GM04504 (cell line): Measurements from ENCODE around the gene AKAP8.

Source experiments
- DNase-seq: peaks from one replicate; pipeline ENCODE4 v3.0.0-alpha.2; 2012; ENCODE audit warnings: low read depth

The AKAP8 gene

DNA sequence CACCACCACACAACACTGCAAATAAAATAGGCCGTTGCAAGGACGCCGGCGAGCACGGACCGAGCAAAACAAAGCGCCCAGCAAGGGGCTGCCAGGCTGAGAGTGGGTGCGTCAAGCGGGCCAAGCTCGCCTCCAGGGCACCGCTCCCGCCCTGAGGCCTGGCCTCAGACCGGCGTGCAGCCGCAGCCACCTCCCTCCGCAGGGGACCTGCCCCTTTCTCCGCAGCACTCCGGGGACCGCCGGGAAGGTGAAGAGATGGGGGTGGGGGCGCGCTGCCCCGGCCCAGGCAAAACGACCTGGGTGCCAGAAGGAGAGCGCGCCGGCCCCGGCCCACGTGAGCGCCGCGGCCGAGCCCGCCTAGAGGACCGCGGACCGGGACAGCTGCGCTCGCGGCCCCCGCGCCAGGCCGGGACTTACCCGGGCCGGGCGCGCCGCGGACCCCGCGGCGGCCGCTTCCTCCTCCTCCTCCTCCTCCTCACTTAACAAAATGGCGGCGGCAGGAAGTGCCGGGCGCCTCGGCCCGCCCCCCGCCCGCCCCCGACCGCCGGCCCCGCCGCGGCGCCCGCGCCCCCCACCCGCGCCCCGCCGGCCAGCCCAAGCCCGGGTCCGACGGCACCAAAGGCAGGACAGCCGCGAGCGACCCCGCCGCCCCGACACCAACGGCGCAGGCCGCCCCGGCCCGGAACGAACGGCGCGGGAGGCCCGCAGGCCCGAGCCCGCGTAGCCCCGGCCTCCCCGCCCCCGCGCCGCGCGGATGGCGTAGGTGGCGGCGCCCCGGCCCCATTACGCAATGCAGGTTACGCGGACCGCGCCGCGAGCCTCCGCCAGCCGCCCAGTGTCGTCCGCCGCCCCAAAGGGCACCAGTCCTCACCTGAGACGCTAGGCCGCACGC lies 47.9 kb downstream of the AKAP8 start:
- no peak for DNase-seq

DNA sequence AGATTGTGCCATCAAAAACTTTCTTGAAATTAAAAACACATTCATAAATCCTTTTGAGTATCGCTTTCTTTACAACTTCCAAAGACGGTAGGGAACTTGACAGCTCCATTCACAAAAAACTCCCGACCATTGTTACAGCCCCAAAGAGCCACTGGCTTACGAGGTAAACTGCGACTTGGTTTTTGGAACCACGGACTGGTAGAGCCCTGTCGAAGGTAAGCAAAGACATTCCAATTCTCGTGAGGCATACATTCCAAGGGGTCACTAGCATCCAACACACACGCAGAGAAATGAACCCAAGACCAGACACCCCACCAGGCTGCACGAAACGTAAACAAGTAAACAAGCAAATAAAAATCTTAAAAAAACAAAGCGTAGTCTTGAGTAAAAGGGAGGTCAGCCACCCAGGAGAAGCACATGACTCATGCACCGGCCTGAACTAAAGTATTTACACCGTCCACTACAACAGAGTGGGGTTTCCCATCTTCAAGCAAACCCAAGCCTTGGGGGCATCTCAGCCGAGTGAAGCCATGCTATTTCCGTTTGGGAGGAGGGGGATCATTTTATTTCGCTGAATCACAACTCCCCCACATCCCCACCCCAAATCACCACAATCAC lies 48.7 kb downstream of the AKAP8 start:
- no peak for DNase-seq

DNA sequence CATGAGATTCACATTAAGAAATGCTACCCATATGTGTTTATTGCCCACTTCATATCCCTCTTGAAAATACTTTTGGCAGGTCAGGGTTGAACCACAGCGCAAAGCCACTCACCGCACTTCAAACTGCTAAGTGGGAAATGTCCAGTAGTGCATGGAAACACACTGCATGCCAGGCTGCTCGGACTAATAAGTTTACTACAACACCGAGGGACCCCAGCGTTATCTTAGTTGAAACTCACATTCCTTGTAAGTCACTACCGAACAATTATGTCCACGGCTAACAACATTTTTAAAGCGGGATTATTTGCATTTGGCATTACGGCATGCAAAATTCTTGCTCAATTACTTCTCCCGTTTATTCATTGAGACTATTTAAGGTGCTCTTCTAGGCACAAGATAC lies 51.3 kb downstream of the AKAP8 start:
- no peak for DNase-seq

DNA sequence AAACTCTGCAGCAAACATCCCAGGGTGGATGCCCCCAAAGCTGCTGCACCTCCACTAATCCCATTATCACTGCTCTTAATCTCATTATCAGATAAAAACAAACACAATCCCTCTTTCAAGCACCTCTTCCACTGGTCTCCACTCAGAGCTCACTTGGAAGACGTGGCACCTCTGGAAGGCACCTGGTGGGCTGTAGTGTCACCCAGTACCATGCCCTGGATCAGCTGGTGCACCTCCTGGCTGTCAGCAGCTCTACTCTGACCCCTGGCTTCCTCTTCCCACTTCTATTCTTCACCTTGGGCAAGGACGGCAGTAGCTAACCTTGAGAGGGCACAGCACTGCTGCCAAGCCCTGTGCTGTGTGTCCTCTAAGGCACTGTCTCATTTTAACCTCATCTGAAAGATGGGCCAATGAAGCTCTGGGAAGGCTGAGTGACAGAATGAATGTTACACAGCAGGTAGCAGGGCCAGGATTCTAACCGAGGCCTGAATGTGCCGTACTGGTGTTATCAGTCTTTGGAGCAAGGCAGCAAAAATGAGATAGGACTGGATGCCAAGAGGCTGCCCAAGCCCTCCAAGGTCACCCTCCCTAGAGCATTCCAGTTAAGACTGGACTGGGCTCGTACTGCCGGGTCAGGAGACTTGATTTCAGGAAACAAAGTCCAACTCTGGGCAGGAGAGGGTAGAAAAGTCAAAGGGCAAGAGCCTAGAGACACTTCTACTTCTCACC lies 54.6 kb downstream of the AKAP8 start:
- no peak for DNase-seq

DNA sequence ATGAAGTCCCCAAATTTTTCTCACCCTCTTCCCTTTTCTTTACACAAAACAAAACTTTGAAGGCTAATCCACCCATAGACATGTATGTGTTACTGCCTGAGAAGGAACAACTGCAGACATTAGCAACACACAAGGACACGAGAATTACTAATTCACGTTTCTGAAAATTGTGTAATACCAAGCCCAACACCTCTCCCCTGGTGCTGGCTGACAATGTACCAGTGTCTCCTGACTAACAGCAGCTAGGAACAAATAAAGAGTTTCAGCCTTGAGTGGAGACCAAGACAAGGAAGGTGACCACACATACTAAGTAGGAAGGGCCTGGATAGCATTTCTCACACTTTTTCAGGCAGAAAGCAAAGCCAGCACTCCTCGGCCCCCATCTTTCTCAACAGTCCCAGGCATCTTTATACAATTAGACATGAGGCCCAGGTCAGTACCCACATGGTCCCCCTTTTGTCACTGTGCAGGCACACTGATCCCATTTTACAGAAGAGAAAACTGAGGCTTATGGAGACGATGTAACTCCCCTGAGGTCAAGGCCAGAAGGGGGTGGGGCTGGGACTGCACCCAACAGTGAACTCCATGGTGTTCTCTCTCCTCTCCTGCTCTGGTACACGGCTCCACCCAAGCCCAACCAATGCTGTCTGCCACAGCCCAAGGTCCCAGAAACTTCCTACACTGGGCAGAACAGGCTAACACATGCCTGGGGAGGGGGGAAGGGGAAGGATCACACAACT lies 55.9 kb downstream of the AKAP8 start:
- DNase-seq, result no peak

DNA sequence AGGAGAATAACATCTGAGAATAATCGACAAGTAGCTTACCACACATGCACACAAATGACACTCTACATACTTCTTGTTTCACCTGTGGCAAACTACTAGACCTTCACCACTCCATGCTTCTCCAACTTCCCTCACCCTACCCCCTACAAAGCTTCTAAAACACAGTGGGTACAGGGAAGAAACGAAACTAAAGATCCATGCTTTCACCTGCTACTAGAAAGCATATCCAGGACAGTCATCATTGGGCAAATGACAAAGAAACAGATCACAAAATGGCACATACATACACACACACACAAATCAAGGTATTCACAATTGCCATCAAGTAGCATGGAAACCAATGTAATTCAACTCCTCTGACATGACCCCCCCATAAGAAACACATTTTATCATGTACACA lies 57.8 kb downstream of the AKAP8 start:
- no peak for DNase-seq

DNA sequence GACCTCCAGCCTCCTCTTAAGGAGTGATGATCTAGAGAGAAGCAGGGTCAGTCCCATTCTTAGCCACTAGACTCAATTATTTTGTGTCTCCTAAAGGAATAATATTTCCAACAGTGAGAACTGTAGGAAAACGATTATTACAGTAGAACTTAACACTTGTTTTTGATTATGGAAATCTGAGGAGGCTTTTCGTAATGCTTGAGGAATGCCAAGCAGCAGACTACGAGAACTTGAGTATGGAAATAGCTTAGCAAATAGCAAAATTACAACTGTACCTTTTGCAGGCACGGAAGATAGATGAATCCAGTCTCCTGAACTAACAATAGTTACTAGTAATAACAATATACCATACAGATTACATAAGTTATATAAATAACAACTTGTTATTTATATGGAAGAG lies 59.5 kb downstream of the AKAP8 start:
- DNase-seq, result no peak

DNA sequence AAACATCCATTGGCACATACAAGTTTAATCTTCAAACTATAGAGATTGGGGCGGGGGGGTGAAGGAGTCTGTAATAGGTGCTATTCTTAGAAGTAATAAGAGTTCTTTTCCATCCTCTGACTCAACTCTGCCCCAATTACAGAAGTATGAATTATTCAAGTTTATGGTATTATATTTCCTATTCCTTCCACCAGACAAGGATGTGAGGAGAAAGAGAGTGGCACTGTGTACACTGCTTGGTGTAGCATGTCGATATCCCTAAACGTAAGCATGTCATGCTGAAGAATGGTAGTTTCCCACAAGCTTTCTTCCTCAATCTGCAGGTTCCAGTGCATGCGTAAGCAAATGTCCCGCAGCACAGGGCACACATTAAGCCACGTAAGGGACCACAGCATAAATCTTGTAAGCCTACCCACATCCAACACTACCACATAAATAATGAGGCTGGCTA lies 61.3 kb downstream of the AKAP8 start:
- no peak for DNase-seq

DNA sequence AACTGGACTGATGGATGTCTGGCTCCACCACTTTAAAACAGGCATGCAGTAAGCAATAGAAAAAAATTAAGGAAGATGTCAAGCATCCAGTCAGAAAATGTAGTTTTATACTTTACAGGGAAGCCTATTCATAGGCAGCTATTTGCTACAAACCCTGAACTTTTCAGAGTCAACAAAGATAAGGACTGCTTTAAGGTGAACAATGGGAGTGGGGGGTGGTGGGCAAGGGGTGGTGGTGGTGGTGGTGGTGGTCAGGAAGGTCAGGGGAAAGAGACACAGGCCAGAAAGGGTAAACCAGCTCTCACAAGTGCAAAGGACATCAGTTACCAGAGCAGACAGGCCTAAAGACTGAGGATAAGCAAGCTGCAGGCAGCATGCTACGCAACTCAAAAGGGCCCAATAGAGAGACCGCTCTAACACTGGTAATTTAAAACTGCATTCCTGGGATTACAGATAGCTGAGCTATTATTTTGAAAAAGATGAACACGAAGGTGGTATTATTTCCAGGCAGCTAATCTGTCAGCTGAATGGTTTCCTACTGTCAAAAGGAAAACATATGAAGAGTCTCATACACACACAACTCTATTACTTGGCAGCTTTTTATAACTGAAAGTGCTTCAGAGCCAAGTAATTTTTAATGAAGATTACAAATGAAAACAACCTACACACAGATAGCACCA lies 62.1 kb downstream of the AKAP8 start:
- DNase-seq, result no peak

DNA sequence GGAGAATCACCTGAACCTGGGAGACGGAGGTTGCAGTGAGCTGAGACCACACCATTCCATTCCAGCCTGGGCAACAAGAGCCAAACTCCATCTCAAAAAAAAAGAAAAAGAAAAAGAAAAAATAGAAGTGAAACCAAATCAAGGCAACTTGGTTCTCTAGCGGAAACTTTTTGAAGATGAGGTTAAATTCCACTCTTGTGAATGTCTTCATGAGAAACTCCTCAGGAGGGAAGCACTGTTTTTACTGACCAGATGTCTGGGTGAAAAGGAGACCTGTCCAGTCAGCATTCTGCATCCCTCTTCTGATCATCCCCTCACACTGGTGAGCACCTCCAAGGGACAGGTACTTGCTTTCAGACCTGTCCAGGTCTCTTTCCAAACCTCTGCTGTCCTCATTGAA lies 63.1 kb downstream of the AKAP8 start:
- DNase-seq, result no peak

DNA sequence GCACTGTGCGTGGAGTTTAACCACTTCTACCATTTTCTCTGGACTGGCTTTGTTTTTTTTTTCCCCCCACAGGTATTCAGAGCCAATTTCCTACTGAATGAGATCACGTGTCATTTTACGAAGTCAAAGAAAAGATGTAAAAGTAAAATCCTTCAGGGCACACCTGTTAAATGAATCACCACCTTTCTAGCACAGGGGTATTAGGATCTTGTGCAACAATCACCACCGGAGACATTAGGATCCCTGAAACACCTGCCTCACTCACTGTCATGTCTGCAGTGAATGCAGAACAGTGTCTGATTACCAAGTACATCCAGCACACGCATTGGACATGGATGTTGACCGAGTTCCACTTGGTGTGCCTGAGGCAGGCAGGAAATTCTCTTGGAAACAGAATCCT lies 64.5 kb downstream of the AKAP8 start:
- DNase-seq, result no peak

DNA sequence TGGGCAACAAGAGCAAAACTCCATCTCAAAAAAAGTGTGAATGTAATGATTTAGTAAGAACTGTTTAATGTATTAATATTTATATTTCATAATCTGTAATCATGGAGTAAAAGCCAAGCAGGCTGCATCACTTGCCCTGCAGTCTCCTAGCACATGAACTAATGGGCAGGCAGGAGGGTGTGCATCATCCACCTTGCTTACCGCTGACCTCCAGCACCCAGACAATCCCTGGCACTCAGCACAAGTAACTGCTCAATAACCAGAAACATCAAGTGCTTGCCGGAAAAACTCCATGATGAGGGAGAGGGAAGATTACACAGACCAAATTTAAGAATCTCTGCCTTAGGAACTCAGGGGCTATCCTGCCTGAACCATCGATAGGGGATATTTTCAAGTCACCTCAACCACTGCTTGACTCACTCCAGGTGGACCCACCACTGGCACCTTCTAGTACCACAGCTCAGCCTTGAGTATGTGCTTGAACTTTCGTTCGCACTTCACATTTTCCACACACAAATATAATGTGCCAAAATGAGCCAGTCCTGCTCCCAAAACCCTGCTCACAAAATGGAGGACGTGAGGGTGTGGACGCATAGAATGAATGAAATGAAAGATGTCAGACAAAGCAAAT lies 65.8 kb downstream of the AKAP8 start:
- no peak for DNase-seq

DNA sequence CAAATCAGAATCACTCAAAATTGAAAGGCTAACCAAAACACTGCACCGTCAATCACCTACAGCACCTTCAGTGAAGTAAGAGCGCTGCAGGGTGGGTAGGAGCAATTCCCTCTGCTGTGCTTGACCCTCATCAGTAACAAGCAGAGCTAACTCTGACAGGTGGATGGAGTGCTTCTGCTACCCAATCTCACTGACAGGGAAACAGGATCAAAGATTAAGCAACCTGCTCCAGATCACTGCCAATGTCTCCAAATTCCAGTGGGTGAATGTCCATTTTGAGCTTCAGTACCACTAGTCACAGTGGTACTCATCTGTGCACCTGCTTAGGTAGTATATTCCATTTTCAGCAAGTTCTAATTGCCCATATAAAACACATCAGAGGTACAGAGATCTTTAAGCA lies 72.4 kb downstream of the AKAP8 start:
- no peak for DNase-seq

DNA sequence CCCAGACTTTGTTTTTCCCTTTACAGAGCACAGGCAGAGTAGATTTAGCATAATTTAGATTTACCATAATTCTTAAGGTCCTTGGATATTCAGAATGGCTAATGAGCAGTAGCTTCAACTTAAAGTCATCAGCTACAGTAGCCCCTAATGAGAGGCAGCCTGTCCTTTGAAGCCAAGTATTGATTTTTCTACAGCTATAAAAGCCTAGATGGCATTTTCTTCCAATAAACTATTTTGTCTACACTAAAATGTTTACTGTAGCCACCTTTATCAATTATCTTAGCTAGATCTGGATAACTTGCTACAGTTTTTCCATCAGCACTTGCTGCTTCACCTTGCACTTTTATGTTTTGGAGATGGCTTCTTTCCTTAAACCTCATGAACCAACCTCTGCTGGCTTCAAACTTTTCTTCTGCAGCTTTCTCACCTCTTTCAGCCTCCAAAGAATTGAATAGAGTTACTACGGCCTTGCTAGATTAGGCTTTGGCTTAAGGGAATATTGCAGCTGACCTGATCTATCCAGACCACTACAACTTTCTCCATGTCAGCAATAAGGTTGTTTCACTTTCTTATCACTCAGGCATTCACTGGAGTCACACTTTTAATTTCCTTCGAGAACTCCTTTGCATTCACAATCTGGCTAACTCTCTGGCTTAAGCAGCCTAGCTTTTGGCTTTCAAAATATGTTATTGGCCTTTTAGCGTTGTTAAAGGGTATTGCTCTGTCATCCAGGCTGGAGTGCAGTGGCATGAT lies 73.8 kb downstream of the AKAP8 start:
- no peak for DNase-seq

DNA sequence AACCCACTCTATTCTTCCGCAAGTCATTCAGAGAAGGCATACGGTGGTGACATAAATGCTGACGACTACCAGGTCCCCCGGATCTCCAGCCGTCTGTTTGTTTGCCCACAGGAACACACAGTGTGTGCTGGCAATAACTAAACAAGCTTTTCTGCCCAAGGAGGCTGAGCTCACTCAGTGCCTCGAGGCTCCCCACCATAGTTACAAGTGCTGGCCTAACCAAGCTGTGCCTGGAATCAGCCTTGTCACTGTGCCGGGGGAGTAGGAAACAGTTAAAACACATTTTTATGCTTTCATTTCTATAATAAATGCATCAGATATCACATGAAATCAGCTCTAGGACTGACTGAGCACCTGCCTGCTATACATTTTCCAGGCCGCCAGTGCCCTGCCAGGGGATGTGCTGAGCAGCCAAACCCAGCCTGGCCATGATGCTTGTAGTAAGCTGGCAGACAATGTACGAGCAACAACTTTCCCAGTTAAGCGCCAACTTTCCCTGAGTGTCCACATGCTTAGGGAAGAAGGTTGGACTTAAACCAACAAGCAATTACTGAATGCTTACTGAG lies 75.4 kb downstream of the AKAP8 start:
- no peak for DNase-seq
